AML-193 (cell line): Measurements from ENCODE around the gene PPP4R2.
"Not testable (repeated sequence)": the region's sequence is repeated elsewhere in the genome, so short reads cannot be mapped to it uniquely, and the experiment has no call there.

Experiments used
- DNase-seq, 2 experiments: peaks; one replicate each; lab custom pipeline; 2025; lab: John Stamatoyannopoulos, UW

PPP4R2 gene

GRCh38 chr3:73026111-73026759 is 29.6 kb downstream of the PPP4R2 start:
- DNase-seq: no peak

GRCh38 chr3:73026760-73027113 is 30.1 kb downstream of the PPP4R2 start:
- DNase-seq: no peak

- DNase-seq: no peak
Observed at GRCh38 chr3:73028803-73029202, 32.2 kb downstream of the PPP4R2 start.

GRCh38 chr3:73029321-73029796 is 32.7 kb downstream of the PPP4R2 start:
- no peak for DNase-seq

GRCh38 chr3:73030073-73030597 is 33.5 kb downstream of the PPP4R2 start:
- DNase-seq: no peak

GRCh38 chr3:73031573-73032103 is 35.0 kb downstream of the PPP4R2 start:
- no peak for DNase-seq

- peak in 1 of 2 experiments; percentile 9 for DNase-seq
Observed at GRCh38 chr3:73036694-73037591, 40.3 kb downstream of the PPP4R2 start.

GRCh38 chr3:73041537-73041936 is 44.9 kb downstream of the PPP4R2 start:
- DNase-seq: no peak

- DNase-seq: no peak
Observed at GRCh38 chr3:73043414-73043813, 46.8 kb downstream of the PPP4R2 start.

- no peak for DNase-seq
Observed at GRCh38 chr3:73045391-73045790, 48.8 kb downstream of the PPP4R2 start.

- DNase-seq: no peak
Observed at GRCh38 chr3:73046195-73046594, 49.6 kb downstream of the PPP4R2 start.

- no peak for DNase-seq
Observed at GRCh38 chr3:73049319-73049718, 52.7 kb downstream of the PPP4R2 start.

- no peak for DNase-seq
Observed at GRCh38 chr3:73052857-73053256, 56.2 kb downstream of the PPP4R2 start.

GRCh38 chr3:73055583-73055982 is 59.0 kb downstream of the PPP4R2 start:
- DNase-seq: no peak

- DNase-seq: peak; percentile 80 to 81
Observed at GRCh38 chr3:73056014-73056844, 59.6 kb downstream of the PPP4R2 start.

GRCh38 chr3:73056845-73057150 is 60.2 kb downstream of the PPP4R2 start:
- no peak for DNase-seq

GRCh38 chr3:73060302-73060723 is 63.7 kb downstream of the PPP4R2 start:
- no peak for DNase-seq

- DNase-seq: no peak
Observed at GRCh38 chr3:73061416-73061815, 64.8 kb downstream of the PPP4R2 start, which contains the start of gene EBLN2. EBLN2 (plus strand) TSS chr3:73061659; CDS start chr3:73062082, 423 bp downstream.

- DNase-seq: not testable (repeated sequence)
Observed at GRCh38 chr3:73066243-73066642, 69.6 kb downstream of the PPP4R2 start.

- no peak for DNase-seq
Observed at GRCh38 chr3:73068419-73068818, 71.8 kb downstream of the PPP4R2 start.

GRCh38 chr3:73069187-73069586 is 72.6 kb downstream of the PPP4R2 start:
- DNase-seq: no peak
